HepG2 (cell line): ENCODE measurements around the gene MED25. TPM values are rescaled to one million over a fixed set of nuclear protein-coding genes. Genes with fewer than 3 reads are reported as not detected.
A peak's percentile ranks its signal among the peaks of the same experiment; 100 is the strongest.

Experiments used
- AKAP8 ChIP-seq: sonication (generic); formaldehyde crosslinking; IDR thresholded peaks from 2 replicates; pipeline ENCODE4 v1.5.1; 2020; ENCODE audit warnings: mild to moderate bottlenecking, missing genetic modification reagents
- CENPBD1 ChIP-seq: sonication (generic); formaldehyde crosslinking; IDR thresholded peaks from 2 replicates; pipeline ENCODE4 v1.8.0; 2022; ENCODE audit warnings: missing genetic modification reagents, low read depth, mild to moderate bottlenecking, borderline replicate concordance
- ETV6 ChIP-seq: sonication (generic); formaldehyde crosslinking; conservative IDR thresholded peaks from 2 replicates; pipeline ENCODE4 v1.4.0; 2020; ENCODE audit warnings: missing genetic modification reagents
- MYNN ChIP-seq: sonication (generic); formaldehyde crosslinking; IDR thresholded peaks from 2 replicates; pipeline ENCODE4 v1.4.0; 2020; ENCODE audit warnings: mild to moderate bottlenecking, low read depth, missing genetic modification reagents
- NAIF1 ChIP-seq: sonication (generic); formaldehyde crosslinking; IDR thresholded peaks from 2 replicates; pipeline ENCODE4 v1.5.0; 2020; ENCODE audit warnings: mild to moderate bottlenecking, missing genetic modification reagents, borderline replicate concordance
- RARA ChIP-seq: IDR thresholded peaks from 2 replicates; pipeline ENCODE4 v1.6.1; 2016; ENCODE audit warnings: missing genetic modification reagents, missing compliant biosample characterization
- TAF15 ChIP-seq: fragments of 200-400 bp; formaldehyde crosslinking; IDR thresholded peaks from one replicate; pipeline ENCODE4 v1.6.1; 2018; ENCODE audit warnings: mild to moderate bottlenecking, low read depth, low read length; ENCODE audit not compliant: poor library complexity, severe bottlenecking
- YEATS2 ChIP-seq: sonication (generic); formaldehyde crosslinking; IDR thresholded peaks from 2 replicates; pipeline ENCODE4 v1.4.0; 2020; ENCODE audit warnings: missing genetic modification reagents, borderline replicate concordance
- ZBTB38 ChIP-seq: sonication (generic); formaldehyde crosslinking; IDR thresholded peaks from 2 replicates; pipeline ENCODE4 v1.5.1; 2020; ENCODE audit warnings: mild to moderate bottlenecking, missing genetic modification reagents
- ZFX ChIP-seq: sonication (generic); formaldehyde crosslinking; IDR thresholded peaks from 2 replicates; pipeline ENCODE4 v1.4.0; 2020; ENCODE audit warnings: mild to moderate bottlenecking, low read depth, missing genetic modification reagents, moderate library complexity
- ZNF160 ChIP-seq: sonication (generic); formaldehyde crosslinking; IDR thresholded peaks from 2 replicates; pipeline ENCODE4 v1.8.0; 2022; ENCODE audit warnings: mild to moderate bottlenecking, inconsistent platforms, missing genetic modification reagents
- polyA plus RNA-seq, 8 experiments: library from polyadenylated mRNA; depleted of rRNA in 3 of 8; stranded (reverse) in 7 of 8; unstranded in 1 of 8; fragments of >200 nt; fragmentation: Illumina TruSeq in 4 of 8; extraction: Trizol in 4 of 8; gene quantifications; 2 replicates each; pipeline versions ENCODE4 v1.2.1 to v1.2.3, GENCODE V29; 2011 to 2016; ENCODE audit warnings: low read depth in 4 of 8, missing spikeins in 1 of 8, mixed read lengths in 1 of 8; ENCODE audit not compliant: insufficient read depth in 1 of 8
- total RNA-seq, 5 experiments: library from RNA; depleted of rRNA; stranded (reverse); fragments of >200 nt; fragmentation: Illumina TruSeq; extraction: Trizol; gene quantifications; 2 replicates each; pipeline ENCODE4 v1.2.3, GENCODE V29; 2016; ENCODE audit warnings: low read depth in 1 of 5
- TF ChIP-seq, protein P1 (sequence below): sonication (generic); formaldehyde crosslinking; IDR thresholded peaks from 2 replicates; pipeline ENCODE4 v1.4.0; 2020; ENCODE audit warnings: mild to moderate bottlenecking, missing genetic modification reagents
- TF ChIP-seq, protein P2 (sequence below): sonication (generic); formaldehyde crosslinking; IDR thresholded peaks from 2 replicates; pipeline ENCODE4 v1.4.0; 2020; ENCODE audit warnings: missing genetic modification reagents, mild to moderate bottlenecking, borderline replicate concordance
- TF ChIP-seq, protein P3 (sequence below): IDR thresholded peaks from 2 replicates; pipeline ENCODE4 v1.6.1; 2016

MED25 gene
- total and polyA plus RNA-seq, 2 of the 13 experiments (the other 11 are each of a cell fraction or from before 2014, with no cell fraction given): 11.1 to 15.1 TPM

GRCh38 chr19:49869484-49870308 is 51.6 kb downstream of the MED25 start (continued):
- TF ChIP-seq MYNN (CRISPR knock-in tag) (no peak), TAF15 (no peak), RARA (CRISPR knock-in tag) (no peak), AKAP8 (CRISPR knock-in tag) (peak; percentile 93), ZBTB38 (CRISPR knock-in tag) (peak; percentile 13; the same call in 1 of the 2 replicates), YEATS2 (CRISPR knock-in tag) (peak; percentile 47; the same call in 1 of the 2 replicates), NAIF1 (CRISPR knock-in tag) (no peak), ETV6 (CRISPR knock-in tag) (no peak), CENPBD1 (no peak), ZNF160 (CRISPR knock-in tag) (peak; percentile 54; the same call in 1 of the 2 replicates), ZFX (CRISPR knock-in tag) (peak; percentile 92)
- TF ChIP-seq, protein P1, sequence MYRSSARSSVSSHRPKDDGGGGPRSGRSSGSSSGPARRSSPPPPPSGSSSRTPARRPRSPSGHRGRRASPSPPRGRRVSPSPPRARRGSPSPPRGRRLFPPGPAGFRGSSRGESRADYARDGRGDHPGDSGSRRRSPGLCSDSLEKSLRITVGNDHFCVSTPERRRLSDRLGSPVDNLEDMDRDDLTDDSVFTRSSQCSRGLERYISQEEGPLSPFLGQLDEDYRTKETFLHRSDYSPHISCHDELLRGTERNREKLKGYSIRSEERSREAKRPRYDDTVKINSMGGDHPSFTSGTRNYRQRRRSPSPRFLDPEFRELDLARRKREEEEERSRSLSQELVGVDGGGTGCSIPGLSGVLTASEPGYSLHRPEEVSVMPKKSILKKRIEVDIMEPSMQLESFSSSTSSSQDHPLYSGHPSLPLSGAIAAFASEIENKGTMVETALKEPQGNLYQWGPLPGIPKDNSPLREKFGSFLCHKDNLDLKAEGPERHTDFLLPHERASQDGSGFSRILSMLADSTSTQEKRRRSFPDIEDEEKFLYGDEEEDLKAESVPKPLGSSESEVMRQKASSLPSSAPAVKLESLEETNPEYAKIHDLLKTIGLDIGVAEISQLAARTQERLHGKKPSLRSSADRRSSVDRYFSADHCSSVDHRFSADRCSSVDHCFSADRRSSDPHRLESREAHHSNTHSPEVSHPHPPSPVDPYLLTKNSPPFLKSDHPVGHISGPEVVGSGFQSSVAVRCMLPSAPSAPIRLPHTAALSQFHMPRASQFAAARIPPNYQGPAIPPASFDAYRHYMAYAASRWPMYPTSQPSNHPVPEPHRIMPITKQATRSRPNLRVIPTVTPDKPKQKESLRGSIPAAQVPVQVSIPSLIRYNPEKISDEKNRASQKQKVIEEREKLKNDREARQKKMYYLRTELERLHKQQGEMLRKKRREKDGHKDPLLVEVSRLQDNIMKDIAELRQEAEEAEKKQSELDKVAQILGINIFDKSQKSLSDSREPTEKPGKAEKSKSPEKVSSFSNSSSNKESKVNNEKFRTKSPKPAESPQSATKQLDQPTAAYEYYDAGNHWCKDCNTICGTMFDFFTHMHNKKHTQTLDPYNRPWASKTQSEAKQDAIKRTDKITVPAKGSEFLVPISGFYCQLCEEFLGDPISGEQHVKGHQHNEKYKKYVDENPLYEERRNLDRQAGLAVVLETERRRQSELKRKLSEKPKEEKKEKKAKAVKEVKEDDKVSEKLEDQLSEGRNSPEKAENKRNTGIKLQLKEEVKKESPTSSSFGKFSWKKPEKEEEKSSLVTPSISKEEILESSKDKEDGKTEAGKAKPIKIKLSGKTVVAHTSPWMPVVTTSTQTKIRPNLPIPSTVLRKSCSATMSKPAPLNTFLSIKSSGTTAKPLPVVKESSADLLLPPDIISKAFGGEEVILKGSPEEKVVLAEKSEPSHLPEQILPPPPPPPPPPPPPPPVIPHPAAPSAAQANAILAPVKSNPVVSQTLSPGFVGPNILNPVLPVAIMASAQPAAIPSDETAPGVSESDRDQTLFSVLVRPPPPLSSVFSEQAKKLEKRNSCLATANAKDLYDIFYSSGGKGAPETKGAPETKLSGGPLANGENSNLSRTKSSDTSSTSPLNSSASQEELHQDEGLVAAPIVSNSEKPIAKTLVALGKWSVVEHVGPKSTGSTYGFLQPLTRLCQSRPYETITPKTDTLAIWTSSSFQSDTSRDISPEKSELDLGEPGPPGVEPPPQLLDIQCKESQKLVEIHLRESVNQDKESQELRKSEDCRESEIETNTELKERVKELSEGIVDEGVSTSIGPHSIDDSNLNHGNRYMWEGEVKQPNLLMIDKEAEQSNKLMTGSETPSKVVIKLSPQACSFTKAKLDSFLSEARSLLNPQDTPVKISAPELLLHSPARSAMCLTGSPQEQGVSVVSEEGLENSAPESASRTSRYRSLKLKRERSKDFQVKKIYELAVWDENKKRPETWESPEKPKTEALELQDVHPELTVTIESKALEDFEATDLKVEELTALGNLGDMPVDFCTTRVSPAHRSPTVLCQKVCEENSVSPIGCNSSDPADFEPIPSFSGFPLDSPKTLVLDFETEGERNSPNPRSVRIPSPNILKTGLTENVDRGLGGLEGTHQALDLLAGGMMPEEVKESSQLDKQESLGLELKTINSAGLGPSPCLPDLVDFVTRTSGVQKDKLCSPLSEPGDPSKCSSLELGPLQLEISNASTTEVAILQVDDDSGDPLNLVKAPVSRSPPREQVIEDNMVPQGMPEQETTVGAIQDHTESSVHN (CRISPR knock-in tag): peak; percentile 90; the same call in 1 of the 2 replicates
- TF ChIP-seq, protein P2, sequence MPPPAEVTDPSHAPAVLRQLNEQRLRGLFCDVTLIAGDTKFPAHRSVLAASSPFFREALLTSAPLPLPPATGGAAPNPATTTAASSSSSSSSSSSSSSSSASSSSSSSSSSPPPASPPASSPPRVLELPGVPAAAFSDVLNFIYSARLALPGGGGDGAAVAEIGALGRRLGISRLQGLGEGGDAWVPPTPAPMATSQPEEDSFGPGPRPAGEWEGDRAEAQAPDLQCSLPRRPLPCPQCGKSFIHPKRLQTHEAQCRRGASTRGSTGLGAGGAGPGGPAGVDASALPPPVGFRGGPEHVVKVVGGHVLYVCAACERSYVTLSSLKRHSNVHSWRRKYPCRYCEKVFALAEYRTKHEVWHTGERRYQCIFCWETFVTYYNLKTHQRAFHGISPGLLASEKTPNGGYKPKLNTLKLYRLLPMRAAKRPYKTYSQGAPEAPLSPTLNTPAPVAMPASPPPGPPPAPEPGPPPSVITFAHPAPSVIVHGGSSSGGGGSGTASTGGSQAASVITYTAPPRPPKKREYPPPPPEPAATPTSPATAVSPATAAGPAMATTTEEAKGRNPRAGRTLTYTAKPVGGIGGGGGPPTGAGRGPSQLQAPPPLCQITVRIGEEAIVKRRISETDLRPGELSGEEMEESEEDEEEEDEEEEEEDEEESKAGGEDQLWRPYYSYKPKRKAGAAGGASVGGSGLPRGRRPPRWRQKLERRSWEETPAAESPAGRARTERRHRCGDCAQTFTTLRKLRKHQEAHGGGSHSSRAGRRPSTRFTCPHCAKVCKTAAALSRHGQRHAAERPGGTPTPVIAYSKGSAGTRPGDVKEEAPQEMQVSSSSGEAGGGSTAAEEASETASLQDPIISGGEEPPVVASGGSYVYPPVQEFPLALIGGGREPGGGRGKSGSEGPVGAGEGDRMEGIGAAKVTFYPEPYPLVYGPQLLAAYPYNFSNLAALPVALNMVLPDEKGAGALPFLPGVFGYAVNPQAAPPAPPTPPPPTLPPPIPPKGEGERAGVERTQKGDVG (CRISPR knock-in tag): no peak
- TF ChIP-seq, protein P3, sequence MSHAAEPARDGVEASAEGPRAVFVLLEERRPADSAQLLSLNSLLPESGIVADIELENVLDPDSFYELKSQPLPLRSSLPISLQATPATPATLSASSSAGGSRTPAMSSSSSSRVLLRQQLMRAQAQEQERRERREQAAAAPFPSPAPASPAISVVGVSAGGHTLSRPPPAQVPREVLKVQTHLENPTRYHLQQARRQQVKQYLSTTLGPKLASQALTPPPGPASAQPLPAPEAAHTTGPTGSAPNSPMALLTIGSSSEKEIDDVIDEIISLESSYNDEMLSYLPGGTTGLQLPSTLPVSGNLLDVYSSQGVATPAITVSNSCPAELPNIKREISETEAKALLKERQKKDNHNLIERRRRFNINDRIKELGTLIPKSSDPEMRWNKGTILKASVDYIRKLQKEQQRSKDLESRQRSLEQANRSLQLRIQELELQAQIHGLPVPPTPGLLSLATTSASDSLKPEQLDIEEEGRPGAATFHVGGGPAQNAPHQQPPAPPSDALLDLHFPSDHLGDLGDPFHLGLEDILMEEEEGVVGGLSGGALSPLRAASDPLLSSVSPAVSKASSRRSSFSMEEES (CRISPR knock-in tag): 0 out of 2 replicates have a peak, but pooled peaks have one; percentile 26
